Heart left ventricle (tissue), 13 donors: ENCODE results near the gene ROR1.

Experiments
- POLR2A ChIP-seq, 2 donors: fragments of 450-650 bp; IDR thresholded peaks; one replicate each; pipeline ENCODE4 v1.6.1; 2017; ENCODE audit warnings: antibody characterized with exemption in 2 of 2, mild to moderate bottlenecking in 2 of 2, moderate library complexity in 2 of 2
- TF ChIP-seq, protein P1 (sequence below), 12 donors: fragments of 200-600 bp; sonication (generic) in 4 of 12; IDR thresholded peaks; one replicate each; pipeline versions ENCODE4 v1.5.0 to v1.8.0; 2018 to 2022; ENCODE audit warnings: antibody characterized with exemption in 12 of 12, mild to moderate bottlenecking in 5 of 12
- donor health status: ischemic (EF 13 %, LVEDD 7.1; RV severe dilation, severe dysfunction).
- donor health status: DM: no; HTN: yes; CAD: no.
- donor health status: DM: no; HTN: no; CAD: no.
- donor health status: ischemic (EF 25% LVEDD 6.9; RV normal size, moderate dysfunction).
- donor health status: ischemic (EF 25% LVEDD 5.7; RV mildly dilated, moderate dysfunction).
- donor health status: ischemic (EF 35%, LVEDD 5.7; RV mildly dilated, moderate dysfunction).
- donor health status: nonischemic (EF 11% LVEDD 7.7; RV severe dilation, severe dysfunction).
- donor health status: DM: yes; HTN: yes; CAD: no.
- donor health status: PGD.
- donor health status: ischemic (EF 29% LVEDD 5.4; RV normal size, mild dysfunction).
- donor health status: nonischemic (EF 23%, LVEDD 6.1; RV moderate dilation, normal function).

GRCh38 chr1:63794939-63795378 lies 21.1 kb downstream of the ROR1 start:
- TF ChIP-seq, protein P1, sequence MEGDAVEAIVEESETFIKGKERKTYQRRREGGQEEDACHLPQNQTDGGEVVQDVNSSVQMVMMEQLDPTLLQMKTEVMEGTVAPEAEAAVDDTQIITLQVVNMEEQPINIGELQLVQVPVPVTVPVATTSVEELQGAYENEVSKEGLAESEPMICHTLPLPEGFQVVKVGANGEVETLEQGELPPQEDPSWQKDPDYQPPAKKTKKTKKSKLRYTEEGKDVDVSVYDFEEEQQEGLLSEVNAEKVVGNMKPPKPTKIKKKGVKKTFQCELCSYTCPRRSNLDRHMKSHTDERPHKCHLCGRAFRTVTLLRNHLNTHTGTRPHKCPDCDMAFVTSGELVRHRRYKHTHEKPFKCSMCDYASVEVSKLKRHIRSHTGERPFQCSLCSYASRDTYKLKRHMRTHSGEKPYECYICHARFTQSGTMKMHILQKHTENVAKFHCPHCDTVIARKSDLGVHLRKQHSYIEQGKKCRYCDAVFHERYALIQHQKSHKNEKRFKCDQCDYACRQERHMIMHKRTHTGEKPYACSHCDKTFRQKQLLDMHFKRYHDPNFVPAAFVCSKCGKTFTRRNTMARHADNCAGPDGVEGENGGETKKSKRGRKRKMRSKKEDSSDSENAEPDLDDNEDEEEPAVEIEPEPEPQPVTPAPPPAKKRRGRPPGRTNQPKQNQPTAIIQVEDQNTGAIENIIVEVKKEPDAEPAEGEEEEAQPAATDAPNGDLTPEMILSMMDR (IDR thresholded peaks at IDR 0.05): no peak
- TF ChIP-seq POLR2A (IDR thresholded peaks at IDR 0.05): no peak
